ENCODE data around the gene SLC27A4.

DNA sequence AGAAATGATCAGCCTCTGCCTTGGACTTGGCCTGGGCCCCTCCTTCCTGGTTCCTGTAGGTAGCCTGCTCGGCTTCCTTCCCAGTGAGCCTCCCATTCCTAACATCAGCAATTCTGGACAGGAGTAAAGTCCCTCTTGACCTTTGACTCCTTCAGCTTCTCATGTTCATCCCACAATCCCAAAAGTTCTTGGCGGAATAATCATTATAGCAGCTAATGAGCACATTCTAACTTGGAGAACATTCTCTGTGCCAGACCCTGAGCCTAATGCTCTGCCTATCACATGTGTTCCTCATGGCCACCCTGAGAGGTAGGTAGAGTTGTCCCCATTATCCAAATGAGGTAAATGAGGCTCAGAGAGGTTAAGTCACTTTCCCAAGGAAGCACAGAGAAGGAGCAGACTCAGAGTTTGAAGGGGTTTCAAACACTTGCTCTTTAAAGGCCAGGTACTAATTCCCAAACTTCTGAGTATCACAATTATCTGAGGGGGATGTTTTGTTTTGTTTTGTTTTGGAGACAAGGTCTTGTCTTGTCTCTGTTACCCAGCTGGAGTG lies 43.0 kb upstream of the SLC27A4 start:
- no peak for TF ChIP-seq CTCF (IDR thresholded peaks at IDR 0.05)
- no peak for TF ChIP-seq POLR2A (IDR thresholded peaks at IDR 0.05)
- no peak for TF ChIP-seq POLR2AphosphoS5 (IDR thresholded peaks at IDR 0.05)
